ENCODE results near the gene SEMA3C. TPM values are rescaled to one million over a fixed set of nuclear protein-coding genes. Genes with fewer than 3 reads are reported as not detected.
A peak's percentile ranks its signal among the peaks of the same experiment; 100 is the strongest.

The SEMA3C gene
- total RNA-seq, 1 donor from 2014 or later = 266 TPM

DNA sequence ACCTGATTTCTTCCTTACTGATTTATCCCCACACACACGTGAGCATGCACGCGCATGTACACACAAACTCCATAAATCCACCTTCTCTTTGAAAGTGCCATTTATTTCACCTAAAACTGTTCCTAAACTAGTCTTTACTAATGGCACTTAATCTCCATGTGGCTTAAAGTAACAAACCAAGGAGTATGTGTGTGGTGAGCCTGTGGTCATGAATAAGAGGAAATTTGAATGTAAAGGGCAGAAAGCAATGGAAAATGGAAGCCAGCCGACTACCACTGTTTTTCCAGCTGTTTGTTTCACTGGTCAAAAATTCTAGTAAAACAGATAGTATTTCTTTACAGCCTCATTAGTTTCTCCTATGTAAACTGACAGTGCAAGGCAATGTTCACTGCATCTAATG is 23.8 kb downstream of the SEMA3C start:
- no peaks in the 10 kb centered on the region for H3K9me3 ChIP-seq (ENCODE audit: control insufficient read depth in 3 of 3, low read length in 3 of 3)
- H3K4me1 ChIP-seq (ENCODE audit: control insufficient read depth in 3 of 3, insufficient read depth in 3 of 3, low read length in 3 of 3) = peaks cover 5 to 8% (median 6%) of the 10 kb centered on the region in 3 donors
- peaks cover 0 to 3% (median 0%) of the 10 kb centered on the region in 3 donors for H3K36me3 ChIP-seq (ENCODE audit: control insufficient read depth in 3 of 3, insufficient read depth in 3 of 3, low read length in 3 of 3)
- no peaks in the 10 kb centered on the region for H3K27me3 ChIP-seq (ENCODE audit: control insufficient read depth in 3 of 3, insufficient read depth in 3 of 3, low read length in 3 of 3)
- no peak overlapping the region for H3K9ac ChIP-seq (ENCODE audit: low read depth in 1 of 3, low read length in 3 of 3)
- no peak overlapping the region for H3K27ac ChIP-seq (ENCODE audit: low read depth, low read length)
- no peak overlapping the region for H3K4me3 ChIP-seq (ENCODE audit: low read length in 3 of 3)

DNA sequence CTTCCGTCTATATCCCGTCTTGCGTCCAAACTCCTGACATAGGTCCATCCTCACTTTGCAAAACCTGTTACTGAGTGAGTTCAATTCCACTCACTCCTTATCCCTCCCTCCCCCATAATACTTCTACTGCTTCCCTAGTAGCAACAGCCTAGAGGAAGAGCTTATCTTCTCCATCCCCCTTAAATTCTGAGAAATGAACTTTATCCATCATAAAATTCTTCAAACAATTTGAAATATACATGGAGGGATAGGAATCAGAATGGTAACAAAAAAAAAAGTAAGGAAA is 27.6 kb downstream of the SEMA3C start:
- Histone ChIP-seq H3K27me3 (ENCODE audit: control insufficient read depth in 3 of 3, insufficient read depth in 3 of 3, low read length in 3 of 3) (no peaks in the 10 kb centered on the region), H3K9ac (ENCODE audit: low read depth in 1 of 3, low read length in 3 of 3) (no peak overlapping the region), H3K36me3 (ENCODE audit: control insufficient read depth in 3 of 3, insufficient read depth in 3 of 3, low read length in 3 of 3) (peaks cover 0 to 5% (median 3%) of the 10 kb centered on the region in 3 donors), H3K9me3 (ENCODE audit: control insufficient read depth in 3 of 3, low read length in 3 of 3) (no peaks in the 10 kb centered on the region), H3K4me3 (ENCODE audit: low read length in 3 of 3) (peak overlapping the region in 1 of 3 donors; percentile 17), H3K4me1 (ENCODE audit: control insufficient read depth in 3 of 3, insufficient read depth in 3 of 3, low read length in 3 of 3) (peaks cover 5 to 8% (median 6%) of the 10 kb centered on the region in 3 donors), H3K27ac (ENCODE audit: low read depth, low read length) (no peak overlapping the region)

DNA sequence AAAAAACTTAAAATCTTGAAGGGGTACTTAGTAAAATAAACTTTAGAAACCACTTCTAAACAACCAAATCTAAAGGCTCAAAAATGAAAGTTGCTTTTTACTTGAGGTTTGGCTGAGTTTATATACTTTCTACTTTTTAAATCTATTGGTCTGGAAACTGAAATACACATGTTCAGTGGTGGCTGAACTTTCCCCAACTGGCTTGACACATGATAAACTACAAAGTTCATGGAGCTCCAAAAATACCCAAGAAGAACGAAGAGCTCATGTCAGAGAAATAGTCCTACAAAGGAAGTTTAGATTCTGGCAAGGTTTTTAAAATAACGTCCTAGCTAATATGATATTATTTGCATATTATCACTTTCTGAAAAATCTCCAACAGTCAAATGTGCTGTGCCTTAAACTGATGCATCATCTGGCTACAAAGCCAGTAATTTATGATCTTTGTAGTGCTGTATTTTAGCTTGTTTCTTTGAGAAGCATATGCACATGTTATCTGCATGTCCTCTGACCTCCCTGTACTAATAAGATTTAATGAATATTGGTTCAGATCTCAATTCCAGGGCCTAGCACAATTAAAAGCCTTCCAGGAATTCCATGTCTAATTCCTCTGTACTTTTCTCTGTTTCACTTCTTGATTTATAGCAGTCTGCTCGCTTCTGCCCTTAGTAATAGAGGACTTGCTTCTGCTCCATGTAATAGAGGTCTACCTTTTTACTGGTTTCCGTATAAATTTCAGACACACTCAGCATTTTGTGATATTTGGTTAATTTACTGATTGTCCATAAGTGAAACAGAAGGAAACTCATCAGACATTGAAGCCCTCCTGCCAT is 28.2 kb downstream of the SEMA3C start:
- peak overlapping the region in 2 of 3 donors; percentile 17 to 35 for H3K4me3 ChIP-seq (ENCODE audit: low read length in 3 of 3)

DNA sequence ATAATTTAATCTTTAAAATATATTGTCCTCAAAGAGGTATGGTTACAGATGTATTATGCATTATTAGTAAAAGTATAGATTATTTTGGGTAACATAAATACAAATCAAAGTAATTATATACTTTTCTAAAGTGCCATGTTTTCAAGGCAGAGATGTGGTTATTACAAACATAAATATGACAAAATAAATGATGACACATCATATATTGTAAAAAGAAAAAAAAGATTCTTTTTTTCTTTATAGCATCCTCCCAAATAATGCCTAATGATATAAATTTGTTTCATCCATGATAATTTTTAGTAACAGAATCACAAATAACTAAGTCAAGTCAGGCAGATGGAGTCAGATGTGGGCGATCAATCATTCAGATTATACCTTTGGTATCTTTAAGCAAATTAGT is 29.3 kb downstream of the SEMA3C start:
- Histone ChIP-seq H3K27ac (ENCODE audit: low read depth, low read length) (no peak overlapping the region), H3K4me3 (ENCODE audit: low read length in 3 of 3) (no peak overlapping the region), H3K9ac (ENCODE audit: low read depth in 1 of 3, low read length in 3 of 3) (no peak overlapping the region), H3K36me3 (ENCODE audit: control insufficient read depth in 3 of 3, insufficient read depth in 3 of 3, low read length in 3 of 3) (peaks cover 0 to 5% (median 0%) of the 10 kb centered on the region in 3 donors), H3K4me1 (ENCODE audit: control insufficient read depth in 3 of 3, insufficient read depth in 3 of 3, low read length in 3 of 3) (peaks cover 5 to 8% (median 6%) of the 10 kb centered on the region in 3 donors), H3K9me3 (ENCODE audit: control insufficient read depth in 3 of 3, low read length in 3 of 3) (no peaks in the 10 kb centered on the region), H3K27me3 (ENCODE audit: control insufficient read depth in 3 of 3, insufficient read depth in 3 of 3, low read length in 3 of 3) (no peaks in the 10 kb centered on the region)

More for the DNA sequence above, 28.2 kb downstream of the SEMA3C start:
- peaks cover 5 to 8% (median 6%) of the 10 kb centered on the region in 3 donors for H3K4me1 ChIP-seq (ENCODE audit: control insufficient read depth in 3 of 3, insufficient read depth in 3 of 3, low read length in 3 of 3)
- H3K9me3 ChIP-seq (ENCODE audit: control insufficient read depth in 3 of 3, low read length in 3 of 3) = no peaks in the 10 kb centered on the region
- H3K27me3 ChIP-seq (ENCODE audit: control insufficient read depth in 3 of 3, insufficient read depth in 3 of 3, low read length in 3 of 3) = no peaks in the 10 kb centered on the region
- no peak overlapping the region for H3K9ac ChIP-seq (ENCODE audit: low read depth in 1 of 3, low read length in 3 of 3)
- H3K36me3 ChIP-seq (ENCODE audit: control insufficient read depth in 3 of 3, insufficient read depth in 3 of 3, low read length in 3 of 3) = peaks cover 0 to 5% (median 3%) of the 10 kb centered on the region in 3 donors
- H3K27ac ChIP-seq (ENCODE audit: low read depth, low read length) = no peak overlapping the region

DNA sequence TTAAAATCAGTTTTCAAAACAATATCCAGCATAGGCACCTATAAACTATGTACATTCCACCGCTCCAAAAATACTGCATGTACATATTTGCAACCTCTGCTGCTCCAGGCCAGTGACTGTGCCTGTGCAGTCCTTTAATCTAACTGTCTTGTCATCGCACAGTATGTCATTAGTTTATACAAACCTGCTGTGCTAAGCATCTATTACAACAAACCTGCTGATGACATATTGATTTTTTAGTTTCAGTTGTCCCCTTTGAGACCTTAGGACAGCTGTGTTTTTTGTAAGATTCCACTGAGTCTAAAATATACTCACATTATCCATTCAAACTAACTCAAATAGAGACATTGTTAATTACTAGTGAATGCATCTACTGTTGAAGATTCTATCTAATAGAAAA is 33.1 kb downstream of the SEMA3C start:
- Histone ChIP-seq H3K36me3 (ENCODE audit: control insufficient read depth in 3 of 3, insufficient read depth in 3 of 3, low read length in 3 of 3) (peaks cover 0 to 5% (median 0%) of the 10 kb centered on the region in 3 donors), H3K9me3 (ENCODE audit: control insufficient read depth in 3 of 3, low read length in 3 of 3) (no peaks in the 10 kb centered on the region), H3K27ac (ENCODE audit: low read depth, low read length) (no peak overlapping the region), H3K4me1 (ENCODE audit: control insufficient read depth in 3 of 3, insufficient read depth in 3 of 3, low read length in 3 of 3) (peaks cover 3 to 11% (median 5%) of the 10 kb centered on the region in 3 donors), H3K27me3 (ENCODE audit: control insufficient read depth in 3 of 3, insufficient read depth in 3 of 3, low read length in 3 of 3) (no peaks in the 10 kb centered on the region), H3K9ac (ENCODE audit: low read depth in 1 of 3, low read length in 3 of 3) (no peak overlapping the region), H3K4me3 (ENCODE audit: low read length in 3 of 3) (no peak overlapping the region)

DNA sequence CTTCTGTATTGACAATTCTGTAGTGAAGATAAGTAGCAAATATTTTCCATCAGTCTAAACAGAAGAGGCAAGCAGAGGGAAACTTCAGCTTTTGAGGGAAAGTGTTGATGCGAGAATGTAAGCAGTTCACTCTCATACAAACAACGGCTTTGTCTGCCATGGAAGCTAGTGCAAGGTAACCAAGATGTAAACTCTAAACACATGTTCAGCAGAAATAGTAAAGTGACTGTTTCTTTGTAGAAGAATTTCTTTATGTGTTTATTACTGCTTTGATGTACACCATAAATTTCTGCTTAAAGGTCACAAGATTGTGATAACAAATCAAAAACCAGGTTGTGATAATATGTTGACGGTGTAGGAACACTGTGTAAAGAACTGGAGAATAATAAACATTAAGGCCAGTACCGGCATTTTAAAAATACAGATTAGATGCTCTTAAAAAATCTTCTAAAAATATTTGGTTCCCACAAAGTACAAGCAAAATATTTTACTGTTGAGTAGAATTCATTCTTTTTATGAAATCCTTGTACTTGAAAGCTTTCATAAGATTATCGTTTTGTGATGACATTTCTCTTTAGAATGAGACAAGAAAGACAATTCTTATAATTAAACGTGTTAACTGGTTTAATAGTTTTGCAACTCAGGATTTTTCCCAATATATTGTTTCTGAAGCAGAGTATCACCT is 34.2 kb downstream of the SEMA3C start:
- Histone ChIP-seq H3K27me3 (ENCODE audit: control insufficient read depth in 3 of 3, insufficient read depth in 3 of 3, low read length in 3 of 3) (no peaks in the 10 kb centered on the region), H3K9ac (ENCODE audit: low read depth in 1 of 3, low read length in 3 of 3) (no peak overlapping the region), H3K4me3 (ENCODE audit: low read length in 3 of 3) (no peak overlapping the region), H3K4me1 (ENCODE audit: control insufficient read depth in 3 of 3, insufficient read depth in 3 of 3, low read length in 3 of 3) (peaks cover 0 to 10% (median 4%) of the 10 kb centered on the region in 3 donors), H3K9me3 (ENCODE audit: control insufficient read depth in 3 of 3, low read length in 3 of 3) (no peaks in the 10 kb centered on the region), H3K36me3 (ENCODE audit: control insufficient read depth in 3 of 3, insufficient read depth in 3 of 3, low read length in 3 of 3) (peaks cover 0 to 5% (median 0%) of the 10 kb centered on the region in 3 donors), H3K27ac (ENCODE audit: low read depth, low read length) (no peak overlapping the region)

DNA sequence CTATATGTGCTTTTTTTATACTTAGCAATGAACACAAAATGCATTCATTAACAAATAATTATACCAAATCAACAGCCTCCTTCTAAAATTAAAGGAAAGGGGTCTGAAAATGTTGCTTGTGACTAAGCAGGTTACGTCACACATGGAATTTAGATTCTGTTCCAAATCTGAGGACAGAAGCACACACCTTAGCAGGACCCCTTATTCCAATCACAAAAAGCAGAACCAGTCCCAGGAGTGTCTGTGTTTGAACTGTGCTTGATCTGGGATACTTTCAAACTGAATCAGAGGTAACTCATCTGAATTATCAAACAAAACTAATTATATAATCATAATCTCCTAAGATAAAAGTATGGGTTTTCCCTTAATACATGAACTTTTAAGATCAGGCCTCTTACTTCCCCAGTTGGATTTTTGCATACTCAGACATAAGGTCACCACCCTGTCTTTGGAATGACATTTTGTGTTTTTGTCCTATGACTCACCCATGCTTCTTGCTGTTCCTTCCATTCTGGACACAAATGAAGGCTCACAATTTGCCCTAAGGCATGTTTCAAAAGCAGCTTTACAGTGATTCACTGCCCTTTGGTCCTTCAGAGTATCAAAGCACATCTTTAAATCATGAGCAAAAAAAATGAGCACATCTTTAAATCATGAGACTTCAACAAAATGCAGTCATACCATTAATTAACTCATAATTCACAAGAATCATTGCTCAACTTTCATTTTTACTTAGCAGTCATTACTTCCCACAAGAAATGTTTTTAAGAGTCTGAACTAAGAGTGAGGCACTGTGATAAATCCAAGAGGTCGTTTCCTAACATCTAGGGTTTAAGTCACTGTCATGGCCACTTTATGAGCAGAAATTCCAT is 35.5 kb downstream of the SEMA3C start:
- H3K9ac ChIP-seq (ENCODE audit: low read depth in 1 of 3, low read length in 3 of 3) = no peak overlapping the region
- peaks cover 0 to 5% (median 2%) of the 10 kb centered on the region in 3 donors for H3K36me3 ChIP-seq (ENCODE audit: control insufficient read depth in 3 of 3, insufficient read depth in 3 of 3, low read length in 3 of 3)
- no peaks in the 10 kb centered on the region for H3K27me3 ChIP-seq (ENCODE audit: control insufficient read depth in 3 of 3, insufficient read depth in 3 of 3, low read length in 3 of 3)
- H3K27ac ChIP-seq (ENCODE audit: low read depth, low read length) = peak overlapping the region; percentile 71
- H3K4me1 ChIP-seq (ENCODE audit: control insufficient read depth in 3 of 3, insufficient read depth in 3 of 3, low read length in 3 of 3) = peaks cover 0 to 10% (median 4%) of the 10 kb centered on the region in 3 donors
- H3K4me3 ChIP-seq (ENCODE audit: low read length in 3 of 3) = no peak overlapping the region
- no peaks in the 10 kb centered on the region for H3K9me3 ChIP-seq (ENCODE audit: control insufficient read depth in 3 of 3, low read length in 3 of 3)

DNA sequence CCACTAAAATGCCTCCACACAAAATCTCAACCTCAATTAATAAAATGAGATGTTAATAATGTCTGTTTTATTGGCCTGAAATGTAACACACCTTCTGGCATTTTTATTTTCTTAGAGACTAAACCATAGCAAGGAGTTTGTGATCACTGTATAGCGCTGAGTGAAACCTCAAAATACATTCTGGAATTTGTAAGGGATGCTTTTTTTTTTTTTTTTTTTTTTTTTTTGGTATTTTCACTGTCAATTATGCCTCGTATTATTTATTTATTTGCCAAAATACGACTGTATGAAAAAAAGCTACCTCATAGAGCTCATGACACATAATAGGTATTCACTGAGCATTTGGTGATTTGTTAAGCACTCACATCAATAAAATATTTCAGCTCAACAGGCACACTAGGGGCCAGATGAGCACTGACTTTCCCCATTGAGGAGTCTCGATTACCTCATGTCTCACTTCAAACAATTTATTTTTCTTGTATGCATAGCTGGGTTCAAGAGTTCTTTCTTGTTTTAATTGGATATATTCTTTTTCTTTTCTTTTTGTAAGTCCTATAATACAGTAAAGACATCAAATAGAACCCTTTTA is 36.5 kb downstream of the SEMA3C start:
- Histone ChIP-seq H3K9me3 (ENCODE audit: control insufficient read depth in 3 of 3, low read length in 3 of 3) (no peaks in the 10 kb centered on the region), H3K27me3 (ENCODE audit: control insufficient read depth in 3 of 3, insufficient read depth in 3 of 3, low read length in 3 of 3) (no peaks in the 10 kb centered on the region), H3K27ac (ENCODE audit: low read depth, low read length) (no peak overlapping the region), H3K4me1 (ENCODE audit: control insufficient read depth in 3 of 3, insufficient read depth in 3 of 3, low read length in 3 of 3) (peaks cover 0 to 10% (median 5%) of the 10 kb centered on the region in 3 donors), H3K9ac (ENCODE audit: low read depth in 1 of 3, low read length in 3 of 3) (no peak overlapping the region), H3K36me3 (ENCODE audit: control insufficient read depth in 3 of 3, insufficient read depth in 3 of 3, low read length in 3 of 3) (peaks cover 0 to 2% (median 0%) of the 10 kb centered on the region in 3 donors), H3K4me3 (ENCODE audit: low read length in 3 of 3) (no peak overlapping the region)

DNA sequence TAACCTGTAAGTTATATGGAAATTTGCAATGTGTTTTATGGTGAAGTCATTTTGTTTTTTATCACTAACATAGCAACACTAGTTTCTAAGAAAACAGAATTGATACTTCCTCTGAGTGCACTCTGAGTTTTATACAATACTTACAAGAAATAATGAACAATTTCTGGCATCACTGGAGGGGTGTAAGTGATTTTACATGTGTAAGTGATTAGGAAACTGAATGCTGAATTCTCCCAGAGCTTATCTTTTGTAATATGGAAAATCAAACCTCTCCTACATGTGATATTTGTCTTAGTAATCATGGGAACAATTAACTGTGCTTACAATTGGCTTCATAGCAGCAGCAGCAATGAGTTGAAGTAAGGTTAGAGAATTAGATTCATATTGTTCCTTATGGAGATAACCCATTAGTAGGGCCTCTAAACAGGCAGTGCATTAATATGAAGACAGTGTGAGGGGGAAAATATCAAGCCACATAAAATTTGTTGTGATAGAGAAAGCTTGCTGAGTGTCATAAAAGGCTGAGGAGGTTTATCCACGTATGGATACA is 37.4 kb downstream of the SEMA3C start:
- Histone ChIP-seq H3K9ac (ENCODE audit: low read depth in 1 of 3, low read length in 3 of 3) (no peak overlapping the region), H3K27ac (ENCODE audit: low read depth, low read length) (no peak overlapping the region), H3K4me1 (ENCODE audit: control insufficient read depth in 3 of 3, insufficient read depth in 3 of 3, low read length in 3 of 3) (peaks cover 4 to 12% (median 12%) of the 10 kb centered on the region in 3 donors), H3K9me3 (ENCODE audit: control insufficient read depth in 3 of 3, low read length in 3 of 3) (no peaks in the 10 kb centered on the region), H3K36me3 (ENCODE audit: control insufficient read depth in 3 of 3, insufficient read depth in 3 of 3, low read length in 3 of 3) (peaks cover 0 to 2% (median 0%) of the 10 kb centered on the region in 3 donors), H3K27me3 (ENCODE audit: control insufficient read depth in 3 of 3, insufficient read depth in 3 of 3, low read length in 3 of 3) (no peaks in the 10 kb centered on the region), H3K4me3 (ENCODE audit: low read length in 3 of 3) (no peak overlapping the region)

Measured in skeletal muscle tissue (tissue), 4 donors.